ENCODE results near the gene CAMTA1. TPM values are rescaled to one million over a fixed set of nuclear protein-coding genes. Genes with fewer than 3 reads are reported as not detected.
A peak's percentile ranks its signal among the peaks of the same experiment; 100 is the strongest.

The CAMTA1 gene
- total and polyA plus RNA-seq, 8 donors, result 42.8 to 213 (median 118) TPM

- intact Hi-C loops (cut with DNase I; ENCODE audit: low total_unique reads), result no loop called here
- Histone ChIP-seq H3K27ac (peak overlapping the region in 1 of 5 donors; percentile 69), H3K4me1 (peaks cover 29 to 85% (median 55%) of the 10 kb centered on the region in 4 donors), H3K4me3 (no peak overlapping the region), H3K9me3 (no peaks in the 10 kb centered on the region), H3K27me3 (no peaks in the 10 kb centered on the region), H3K36me3 (no peaks in the 10 kb centered on the region)
- WGBS, 5 donors, result 85 to 94% (median 90%) methylated on average over 8 of the region's 8 CpGs
- TF ChIP-seq POLR2A (IDR thresholded peaks at IDR 0.05) (no peak), POLR2AphosphoS5 (IDR thresholded peaks at IDR 0.05) (no peak), CTCF (IDR thresholded peaks at IDR 0.05) (no peak), EP300 (IDR thresholded peaks at IDR 0.05) (no peak)
- DNase-seq, result no peak
Observed at GRCh38 chr1:6802893-6803292, 17.6 kb downstream of the CAMTA1 start.

DNA sequence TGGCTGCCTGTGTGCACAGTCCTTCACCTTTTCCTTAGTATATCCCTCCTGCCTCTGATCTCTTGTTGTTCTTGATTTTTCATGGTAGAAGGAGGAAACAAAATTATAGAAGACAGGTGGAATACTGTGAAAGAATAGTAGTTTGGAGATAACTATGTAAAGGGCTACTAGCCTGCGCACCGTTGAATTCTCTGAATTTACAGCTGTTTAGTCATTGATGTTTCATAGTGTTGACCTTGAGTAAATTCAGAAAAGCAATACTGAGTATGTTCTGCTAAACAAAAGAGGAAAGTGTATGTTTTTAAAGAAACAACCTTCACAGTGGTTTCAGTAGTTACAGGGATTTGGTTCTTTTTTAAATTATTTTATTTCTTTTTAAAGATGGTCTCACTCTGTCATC, 18.1 kb downstream of the CAMTA1 start:
- Histone ChIP-seq H3K9me3 (no peaks in the 10 kb centered on the region), H3K4me1 (peaks cover 34 to 90% (median 58%) of the 10 kb centered on the region in 4 donors), H3K36me3 (no peaks in the 10 kb centered on the region), H3K27me3 (no peaks in the 10 kb centered on the region), H3K4me3 (no peak overlapping the region), H3K27ac (peak overlapping the region in 1 of 5 donors; percentile 69)
- 70 to 86% (median 76%) methylated on average over 2 of the region's 2 CpGs for whole genome bisulfite sequencing, 5 donors
- no peak for TF ChIP-seq EP300 (IDR thresholded peaks at IDR 0.05)
- no peak for TF ChIP-seq POLR2A (IDR thresholded peaks at IDR 0.05)
- no peak for TF ChIP-seq CTCF (IDR thresholded peaks at IDR 0.05)
- TF ChIP-seq POLR2AphosphoS5 (IDR thresholded peaks at IDR 0.05), result no peak
- DNase-seq, result no peak
- intact Hi-C loops (cut with DNase I; ENCODE audit: low total_unique reads), result no loop called here

DNA sequence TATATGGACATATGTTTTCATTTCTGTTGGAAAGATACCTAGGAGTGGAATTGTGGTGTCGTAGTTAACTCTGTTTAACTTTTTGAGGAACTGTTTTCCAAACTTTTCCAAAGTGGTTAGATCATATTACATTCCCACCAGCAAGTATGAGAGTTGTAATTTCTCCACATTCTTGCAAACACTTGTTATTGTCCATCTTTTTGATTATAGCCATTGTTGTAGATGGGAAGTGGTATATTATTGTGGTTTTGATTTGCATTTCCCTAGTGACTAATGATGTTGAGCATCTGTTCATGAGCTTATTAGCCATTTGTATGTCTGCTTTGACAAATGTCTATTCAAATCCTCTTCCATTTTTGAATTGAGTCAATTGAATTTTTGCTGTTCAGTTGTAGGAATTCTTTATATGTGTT, 19.8 kb downstream of the CAMTA1 start:
- peaks cover 31 to 89% (median 52%) of the 10 kb centered on the region in 4 donors for H3K4me1 ChIP-seq
- no peak for DNase-seq
- no peak overlapping the region for H3K4me3 ChIP-seq
- no peak for TF ChIP-seq POLR2AphosphoS5 (IDR thresholded peaks at IDR 0.05)
- no peak for TF ChIP-seq POLR2A (IDR thresholded peaks at IDR 0.05)
- TF ChIP-seq CTCF (IDR thresholded peaks at IDR 0.05), result no peak
- H3K36me3 ChIP-seq, result no peaks in the 10 kb centered on the region
- intact Hi-C loops (cut with DNase I; ENCODE audit: low total_unique reads), result no loop called here
- H3K27ac ChIP-seq, result no peak overlapping the region
- H3K27me3 ChIP-seq, result no peaks in the 10 kb centered on the region
- no peaks in the 10 kb centered on the region for H3K9me3 ChIP-seq
- WGBS, 5 donors, result 69 to 91% (median 80%) methylated on average over 1 of the region's 1 CpG

GRCh38 chr1:6807782-6808181, 22.5 kb downstream of the CAMTA1 start:
- peak in 1 of 2 donors; percentile 46 for DNase-seq
- peaks cover 11 to 74% (median 34%) of the 10 kb centered on the region in 4 donors for H3K4me1 ChIP-seq
- intact Hi-C loops (cut with DNase I; ENCODE audit: low total_unique reads), result no loop called here

More at GRCh38 chr1:6807782-6808181, 22.5 kb downstream of the CAMTA1 start:
- peak overlapping the region in 1 of 5 donors; percentile 23 for H3K27ac ChIP-seq
- TF ChIP-seq POLR2A (IDR thresholded peaks at IDR 0.05), result no peak
- no peak for TF ChIP-seq CTCF (IDR thresholded peaks at IDR 0.05)
- TF ChIP-seq POLR2AphosphoS5 (IDR thresholded peaks at IDR 0.05), result peak in 1 of 3 donors; percentile 46
- no peaks in the 10 kb centered on the region for H3K36me3 ChIP-seq
- H3K4me3 ChIP-seq, result no peak overlapping the region
- no peaks in the 10 kb centered on the region for H3K27me3 ChIP-seq
- 31 to 52% (median 43%) methylated on average over 3 of the region's 3 CpGs for WGBS, 5 donors
- no peaks in the 10 kb centered on the region for H3K9me3 ChIP-seq

All from stomach (tissue), 9 donors.